Fibroblast of skin of right biceps (primary cell): ENCODE data around the gene SLC38A10.

ENCODE experiments used
- DNase-seq: peaks from one replicate; pipeline ENCODE4 v3.0.0-alpha.2; 2013

The SLC38A10 gene

DNA sequence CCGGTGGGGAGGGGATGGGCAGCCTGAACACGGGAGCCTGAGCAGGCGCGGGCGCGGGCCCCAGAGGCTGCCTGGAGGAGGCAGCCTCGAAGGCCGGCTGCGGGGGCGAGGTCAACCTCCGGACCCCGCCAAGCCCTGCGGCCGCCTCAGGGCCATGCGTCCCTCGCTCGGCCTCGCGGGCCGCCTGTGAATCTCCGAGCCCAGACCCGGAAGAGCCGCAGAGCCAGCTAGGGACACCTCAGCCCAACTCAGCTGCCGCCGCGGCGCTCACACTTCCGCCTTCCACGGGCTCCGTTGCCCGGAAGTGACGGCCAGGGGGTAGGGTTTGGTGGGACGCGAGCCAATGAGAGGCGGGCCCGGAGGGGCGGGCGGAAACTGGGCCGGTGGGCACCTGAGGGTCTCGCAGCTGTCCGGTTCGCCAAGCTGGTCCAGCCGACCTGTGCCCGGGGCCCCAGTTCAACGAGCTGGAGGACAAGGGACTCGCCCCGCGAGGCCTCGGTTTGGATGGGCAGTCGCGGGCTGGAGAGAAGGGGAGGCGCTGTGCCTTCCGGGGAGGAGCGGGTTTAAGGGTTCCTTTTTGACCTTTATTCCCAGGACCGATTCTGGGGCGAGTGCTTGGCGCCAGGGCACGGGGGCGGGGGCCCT, at the start of gene SLC38A10:
TSS of gene SLC38A10 (minus strand) at position 277 of the 645 bp plus-strand sequence. CDS start 386 bp downstream, outside the sequence.
- DNase-seq, result peak; percentile 85

DNA sequence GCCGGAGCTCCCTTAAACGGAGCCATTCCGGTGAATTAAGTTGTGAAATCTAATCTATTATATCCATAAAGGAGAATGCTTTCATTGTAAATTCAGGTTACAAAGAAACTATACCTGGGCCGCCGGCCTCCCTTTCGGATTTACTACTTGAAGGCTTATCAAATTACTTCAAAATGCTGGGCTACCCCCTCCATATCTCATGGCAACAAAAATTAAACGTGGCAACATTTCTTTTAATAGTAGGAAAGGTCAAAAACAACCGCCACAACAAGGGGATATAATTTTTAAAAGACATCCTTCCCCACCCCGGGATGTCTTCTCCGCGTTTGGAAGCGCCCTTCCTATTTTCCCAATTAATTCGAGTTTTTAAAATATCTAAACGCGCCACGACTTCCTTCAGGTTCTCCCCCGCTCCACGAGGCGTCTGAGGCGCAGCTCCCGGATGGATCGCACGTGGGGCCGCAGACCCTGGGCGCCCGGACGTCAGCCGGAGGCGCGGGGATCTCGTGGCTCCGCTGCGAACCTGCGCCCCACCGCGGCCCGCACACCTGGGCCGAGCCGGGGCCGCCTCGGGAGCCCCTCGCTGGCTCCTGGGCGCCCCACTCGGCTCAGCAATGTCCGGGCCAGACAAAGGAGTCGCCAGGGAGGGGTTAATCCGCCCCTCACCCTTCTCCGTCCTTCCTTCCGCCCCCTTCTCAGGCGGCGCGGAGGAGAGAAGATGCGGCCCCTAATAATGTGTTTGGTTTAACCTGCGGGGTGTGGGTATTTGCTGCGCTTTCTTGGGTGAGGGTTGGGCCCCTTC, 47.4 kb upstream of the SLC38A10 start:
- peak; percentile 43 for DNase-seq

DNA sequence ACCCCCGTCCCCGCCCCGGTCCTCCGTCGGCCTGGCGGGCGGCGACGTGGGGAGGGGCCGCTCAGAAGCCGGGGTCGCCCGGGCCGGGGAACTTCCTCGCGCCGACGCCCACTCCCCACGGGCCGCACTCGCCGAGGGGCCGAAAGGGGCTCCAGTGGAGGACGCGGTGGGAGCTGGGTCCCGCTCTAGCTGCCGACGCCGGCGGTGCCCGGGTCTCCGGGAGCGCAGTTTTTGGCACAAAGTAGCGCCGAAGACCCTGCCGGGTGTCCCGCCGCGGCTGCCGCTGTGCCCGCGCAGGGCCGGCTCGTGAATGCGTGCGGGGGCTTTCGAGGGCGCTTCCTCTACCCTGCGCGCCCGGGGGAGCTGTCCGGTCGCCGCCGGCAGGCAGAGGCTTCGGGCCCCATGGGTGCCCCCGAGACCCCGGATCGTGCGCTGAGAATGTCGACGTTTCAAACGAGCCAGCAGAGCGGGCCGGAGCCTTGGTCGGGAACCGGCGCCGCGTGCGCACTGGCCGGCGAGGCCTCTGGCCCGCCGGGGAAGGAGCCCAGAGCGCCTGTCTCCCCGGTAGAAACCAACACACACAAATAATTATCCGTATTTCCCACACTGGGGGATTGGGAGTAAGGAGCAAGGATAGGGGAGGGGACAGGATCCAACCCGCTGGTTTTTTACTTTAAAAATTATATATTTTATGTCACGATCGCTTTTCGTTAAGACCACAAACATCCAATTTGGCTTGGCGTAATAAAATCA, 46.6 kb upstream of the SLC38A10 start:
- peak; percentile 37 for DNase-seq

DNA sequence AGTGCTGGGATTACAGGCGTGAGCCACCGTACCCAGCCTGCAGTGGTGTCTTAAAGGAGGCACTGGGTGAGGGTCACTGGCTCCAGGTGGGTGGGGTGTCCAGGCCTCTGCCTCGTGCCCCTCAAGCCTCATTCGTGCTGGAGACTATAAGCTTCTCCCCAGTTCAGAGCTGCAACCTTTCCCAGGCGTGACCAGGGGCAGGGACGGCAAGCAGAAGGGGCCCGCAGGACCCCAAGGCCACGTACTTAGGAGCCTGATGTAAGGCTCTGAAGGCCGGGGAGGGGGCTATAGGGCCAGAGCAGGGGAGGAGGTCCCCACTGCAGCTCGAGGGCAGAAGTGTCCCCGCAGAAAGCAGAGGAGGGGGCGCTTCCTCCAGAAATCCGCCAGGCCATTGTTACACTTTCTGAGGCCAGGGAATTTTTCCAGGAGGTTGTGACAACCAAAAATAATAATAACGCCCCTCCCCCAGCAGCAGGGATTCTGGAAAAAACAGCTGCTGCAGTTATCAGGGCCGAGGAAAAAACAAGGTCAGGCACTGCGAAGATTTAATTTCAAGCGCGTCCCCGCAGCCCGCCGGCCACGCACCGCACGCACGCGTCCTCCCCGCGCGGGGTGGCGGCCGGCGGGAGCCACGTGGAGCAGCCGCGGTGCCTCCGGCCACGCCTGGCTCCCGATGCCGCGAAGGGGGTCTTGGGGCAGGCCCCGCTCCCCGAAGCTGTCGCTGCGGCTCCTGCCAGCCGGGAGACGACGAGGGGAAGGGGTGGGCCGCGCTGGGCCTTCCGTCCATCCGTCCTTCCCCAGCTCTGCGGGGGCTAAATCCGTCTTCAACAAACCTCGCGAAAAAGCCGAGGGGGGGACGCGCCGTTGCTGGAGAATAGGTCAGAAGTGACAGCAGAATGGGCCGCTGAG, 45.8 kb upstream of the SLC38A10 start:
- peak; percentile 44 for DNase-seq

DNA sequence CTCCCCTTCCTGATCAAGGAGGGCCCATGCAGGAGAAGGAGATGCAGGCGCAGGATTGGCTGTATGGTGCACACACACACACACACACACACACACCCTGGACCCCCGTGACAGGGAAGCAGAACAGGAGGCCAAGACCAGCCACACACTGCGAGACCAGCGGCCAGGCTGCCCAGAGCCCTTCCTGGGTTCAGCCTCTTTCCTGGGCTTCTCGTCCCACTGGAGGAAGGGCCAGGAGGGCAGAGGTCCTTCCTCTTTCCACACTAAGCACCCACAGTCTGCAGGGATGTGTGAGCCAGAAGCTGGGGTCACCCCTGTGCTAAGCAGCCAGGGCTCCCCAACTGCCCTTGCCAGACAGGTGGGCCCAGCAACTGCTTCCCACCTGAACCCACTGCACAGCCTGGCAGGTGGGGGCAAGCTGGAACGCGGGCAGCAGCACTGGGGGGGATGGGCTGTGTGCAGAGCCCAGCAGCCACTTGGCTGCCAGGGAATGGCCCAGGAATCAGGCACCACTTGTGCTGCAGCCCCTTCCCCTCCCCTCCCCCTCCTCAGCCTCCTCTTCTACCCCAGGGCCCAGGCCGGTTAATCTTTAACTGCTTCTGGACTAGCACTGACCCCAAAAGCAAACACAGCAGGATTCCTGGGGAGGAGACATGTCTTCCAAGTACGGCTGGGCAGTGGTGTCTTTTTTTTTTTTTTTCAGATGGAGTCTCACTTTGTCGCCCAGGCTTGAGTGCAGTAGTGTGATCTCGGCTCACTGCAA, 44.6 kb upstream of the SLC38A10 start:
- no peak for DNase-seq

DNA sequence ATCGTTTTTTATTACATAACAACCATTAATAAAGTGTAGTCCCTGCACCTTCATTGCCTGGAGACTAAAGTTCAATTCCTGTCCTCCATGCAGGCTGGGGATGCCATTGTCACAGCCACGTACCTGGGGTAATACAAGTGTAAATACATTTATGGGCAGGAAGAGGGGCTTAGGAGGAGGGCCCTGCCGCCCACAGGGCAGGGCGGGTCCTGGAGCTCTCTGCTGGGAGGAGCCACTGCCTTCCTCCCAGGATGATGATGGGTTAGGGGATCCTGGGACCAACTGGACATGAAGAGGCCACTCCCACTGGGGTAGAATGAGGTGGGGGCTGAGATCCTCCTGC, 44.1 kb upstream of the SLC38A10 start:
- DNase-seq, result no peak

DNA sequence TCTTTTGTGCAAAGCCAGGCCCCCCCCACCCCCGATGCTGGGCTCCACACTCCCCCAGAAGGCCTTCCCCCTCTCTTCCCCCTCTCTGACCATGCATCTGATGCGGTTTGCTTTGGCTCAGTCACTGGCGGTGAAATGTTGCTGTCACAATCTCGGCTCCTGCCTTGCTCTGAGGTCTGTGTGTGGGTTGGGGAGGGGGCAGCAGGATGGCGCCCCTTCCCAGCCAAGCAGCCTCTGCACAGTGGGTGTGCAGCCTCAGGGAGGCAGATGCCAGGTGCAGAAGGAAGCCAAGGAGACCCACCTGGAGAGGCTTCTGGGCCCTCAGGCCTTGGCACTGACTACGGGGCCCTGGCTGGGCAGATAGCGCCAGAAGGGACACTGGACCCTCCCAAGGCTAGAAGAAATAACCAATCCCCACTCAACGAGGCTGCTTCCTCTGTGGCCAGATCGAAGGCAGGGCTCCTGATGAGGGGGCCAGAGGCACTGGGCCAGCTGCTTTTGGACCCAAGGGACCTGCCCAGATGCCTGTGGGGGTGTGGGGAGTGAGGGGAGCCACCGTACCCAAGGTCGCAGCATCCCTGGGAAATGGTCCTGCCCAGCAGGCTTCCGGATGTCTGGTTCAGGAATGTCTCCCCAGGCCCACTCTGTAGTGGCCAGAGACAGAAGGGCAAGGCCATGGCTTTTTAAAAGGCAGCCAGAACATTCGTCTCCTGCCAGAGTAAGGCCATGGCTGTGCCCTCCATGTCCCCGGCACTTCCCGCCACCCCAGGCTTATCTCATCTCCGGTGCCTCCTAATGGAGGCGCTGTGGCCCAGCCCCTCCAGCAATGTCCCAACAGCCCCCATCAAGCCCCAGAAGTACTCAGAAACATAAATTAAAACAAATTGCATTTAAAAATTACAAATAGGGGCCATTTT, 43.4 kb upstream of the SLC38A10 start:
- DNase-seq, result no peak

DNA sequence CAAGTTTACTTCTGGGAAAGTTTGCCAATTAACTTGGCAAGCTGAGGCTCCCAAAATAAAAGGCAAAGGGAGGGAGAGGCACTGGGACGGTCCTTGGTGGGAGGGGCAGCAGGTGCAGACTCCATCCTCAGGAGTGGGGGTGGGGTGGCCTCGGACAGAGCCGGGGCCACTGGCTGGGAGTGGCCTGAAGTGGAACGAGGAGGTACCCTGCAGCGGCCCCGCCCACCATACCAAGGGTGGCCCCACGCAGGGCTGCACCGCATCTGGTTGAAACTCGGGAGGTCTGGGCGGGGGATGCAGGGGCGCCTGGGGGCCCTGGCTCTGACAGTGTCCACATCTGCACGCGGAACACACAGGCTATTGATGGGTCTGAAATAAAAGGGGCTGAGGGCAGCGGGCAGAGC, 42.4 kb upstream of the SLC38A10 start:
- DNase-seq, result no peak

DNA sequence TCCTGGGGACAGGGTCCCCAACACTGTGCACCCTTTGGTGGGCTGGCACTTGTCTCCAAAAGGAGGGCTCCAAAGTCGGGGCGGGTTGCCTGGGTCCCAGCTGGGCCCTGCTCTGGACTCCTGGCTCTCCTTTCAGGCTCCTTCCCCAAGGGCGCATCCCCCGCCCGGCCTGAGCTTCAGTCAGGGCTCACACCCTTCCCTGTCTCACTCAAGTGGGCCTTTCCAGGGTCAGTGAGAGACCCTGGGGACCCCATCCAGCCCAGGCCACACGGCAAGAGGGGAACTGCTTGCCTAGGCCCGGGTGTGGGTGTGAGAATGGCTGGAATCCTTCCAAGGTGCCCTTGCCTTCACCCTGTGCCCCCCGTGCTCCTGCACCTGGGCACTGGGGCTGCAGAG, 41.8 kb upstream of the SLC38A10 start:
- no peak for DNase-seq

DNA sequence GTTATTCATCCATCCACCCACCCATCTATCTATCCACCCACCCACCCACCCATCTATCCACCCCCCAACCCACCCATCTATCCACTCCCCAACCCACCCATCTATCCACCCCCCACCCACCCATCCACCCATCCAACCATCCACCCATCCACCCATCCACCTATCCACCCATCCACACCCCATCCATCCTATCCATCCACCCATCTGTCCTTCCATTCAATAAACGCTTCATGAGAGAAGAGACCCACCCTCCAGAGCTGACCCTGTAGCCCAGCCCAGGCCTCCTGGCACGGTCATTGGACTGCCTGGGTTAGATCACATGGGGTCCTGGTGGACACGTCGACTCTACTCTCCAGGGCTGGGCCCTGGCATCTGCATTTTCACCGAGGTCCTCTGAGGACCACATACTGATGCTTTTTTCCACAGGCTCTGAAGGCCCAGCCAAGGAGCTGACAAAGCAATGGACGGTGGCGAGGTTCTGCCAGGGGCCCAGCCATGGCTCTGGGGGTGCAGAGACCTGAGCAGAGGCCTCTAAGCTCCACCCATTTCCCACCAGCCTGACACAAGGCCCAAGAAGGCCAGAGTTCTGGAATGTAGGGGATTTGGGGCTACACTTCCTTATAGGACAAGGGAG, 41.3 kb upstream of the SLC38A10 start:
- DNase-seq, result no peak

DNA sequence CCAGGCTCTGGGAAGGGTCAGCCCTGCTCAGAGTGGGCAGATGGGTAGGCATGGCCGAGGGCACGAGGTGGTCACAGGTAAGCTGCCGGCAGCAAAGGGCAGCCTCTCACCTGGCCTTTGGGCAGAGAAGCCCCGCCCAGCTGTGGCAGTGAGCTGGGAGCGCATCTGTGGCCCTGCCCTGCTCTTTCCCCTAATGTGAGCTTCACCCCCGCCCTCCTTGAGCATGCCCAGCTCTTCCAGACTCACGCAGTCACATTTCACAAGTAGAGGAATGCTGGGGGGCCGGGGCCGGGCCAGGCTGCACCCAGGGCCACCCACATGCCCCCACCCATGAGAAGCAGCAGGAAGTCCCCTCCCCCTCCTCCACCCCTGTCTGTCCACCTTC, 40.7 kb upstream of the SLC38A10 start:
- DNase-seq, result no peak

DNA sequence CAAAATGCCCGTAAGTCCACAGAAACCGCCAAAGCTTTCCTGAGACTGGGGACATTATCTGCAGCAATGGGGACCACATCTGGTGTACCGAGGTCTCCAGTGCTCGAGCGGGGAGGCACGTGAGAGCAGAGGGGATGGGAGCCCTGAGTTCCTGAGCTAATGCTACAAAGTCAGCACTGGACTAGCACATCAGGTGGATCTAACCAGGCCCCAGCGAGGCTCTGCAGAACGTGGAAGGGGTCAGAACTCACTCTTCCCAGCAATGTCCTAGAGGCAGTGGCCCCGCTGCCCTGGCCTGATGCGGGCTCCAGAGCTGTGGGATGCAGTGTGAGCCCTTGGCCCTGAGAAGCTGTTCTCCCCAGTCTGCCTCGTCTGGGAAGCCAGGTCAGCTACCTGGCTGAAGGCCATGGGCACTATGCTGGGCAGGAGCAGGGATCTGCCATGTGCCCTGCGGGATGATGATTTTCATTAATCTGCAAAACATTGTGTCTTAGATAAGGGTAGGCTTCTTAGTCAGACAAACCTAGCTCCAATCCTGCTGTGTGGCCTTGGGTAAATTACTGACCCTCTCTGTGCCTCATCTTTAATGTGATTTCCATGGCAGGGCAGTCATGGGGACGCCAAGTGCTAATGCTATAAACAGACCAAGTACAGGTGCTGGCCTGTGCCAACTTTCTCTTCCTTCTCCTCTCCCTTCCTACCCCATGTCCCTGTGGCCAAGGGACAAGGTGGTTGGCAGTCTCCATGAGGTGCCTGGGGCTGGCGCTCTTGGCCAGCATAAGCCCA, 40.1 kb upstream of the SLC38A10 start:
- DNase-seq, result no peak

DNA sequence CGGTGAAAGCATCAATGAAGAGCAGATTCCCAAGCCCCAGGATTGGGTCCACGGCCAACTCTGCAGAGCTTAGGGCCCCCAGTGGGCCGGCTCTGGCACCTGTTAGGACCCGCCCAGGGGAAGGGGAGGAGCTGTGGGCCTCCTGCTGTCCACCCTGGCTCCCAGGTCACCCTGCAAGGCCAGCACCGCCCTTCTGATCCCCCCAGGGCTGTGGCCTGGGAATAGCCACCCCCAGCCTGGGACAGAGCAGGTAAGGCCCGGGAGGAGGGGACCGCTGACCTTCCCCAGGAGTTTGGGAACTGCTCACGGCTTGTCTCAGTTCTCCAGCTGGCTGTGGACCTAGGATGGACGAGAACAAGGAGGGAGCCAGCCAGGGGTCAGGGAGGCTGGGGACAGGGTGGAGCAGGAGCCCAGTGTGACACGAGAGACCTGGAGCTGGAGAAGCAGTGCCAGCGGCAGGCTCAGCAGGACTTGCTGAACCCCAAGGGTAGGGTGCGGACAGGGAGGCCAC, 39.3 kb upstream of the SLC38A10 start:
- no peak for DNase-seq

DNA sequence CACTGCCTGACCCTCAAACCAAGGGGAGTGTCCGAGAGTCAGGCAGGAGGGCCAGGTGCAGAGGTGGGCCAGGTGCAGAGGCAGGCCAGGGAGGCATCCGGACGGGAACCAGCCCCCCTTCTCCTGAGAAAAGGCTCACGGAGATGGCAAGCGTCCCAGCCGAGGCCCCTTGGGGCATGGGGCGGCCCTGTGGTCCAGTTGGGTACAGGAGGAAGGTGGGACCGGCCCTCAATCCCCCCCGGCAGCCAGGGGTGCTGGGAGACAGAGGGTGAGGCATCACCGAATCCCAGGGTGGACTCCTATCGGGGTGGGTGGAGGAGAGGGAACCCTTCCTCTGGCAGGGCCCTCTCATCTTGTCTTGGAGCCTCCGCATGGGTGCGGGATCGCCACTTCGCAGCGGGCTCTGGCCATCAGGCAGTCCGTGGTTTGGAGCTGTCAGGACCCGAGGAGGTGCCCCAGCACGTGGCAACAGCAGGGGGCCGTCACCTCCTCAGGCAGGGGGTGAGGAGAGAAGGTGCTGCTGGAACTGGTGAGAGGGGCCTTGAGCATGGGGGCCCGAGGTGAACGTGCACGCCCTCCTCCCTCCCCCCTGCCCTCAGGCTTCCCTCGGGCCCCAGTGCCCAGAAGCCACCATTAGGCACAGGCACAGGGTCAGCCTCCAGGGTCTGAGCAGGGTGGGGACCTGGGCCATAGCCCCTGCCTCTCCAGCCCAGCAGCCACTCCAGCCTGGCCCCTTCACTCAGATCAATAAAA, 38.7 kb upstream of the SLC38A10 start:
- no peak for DNase-seq

DNA sequence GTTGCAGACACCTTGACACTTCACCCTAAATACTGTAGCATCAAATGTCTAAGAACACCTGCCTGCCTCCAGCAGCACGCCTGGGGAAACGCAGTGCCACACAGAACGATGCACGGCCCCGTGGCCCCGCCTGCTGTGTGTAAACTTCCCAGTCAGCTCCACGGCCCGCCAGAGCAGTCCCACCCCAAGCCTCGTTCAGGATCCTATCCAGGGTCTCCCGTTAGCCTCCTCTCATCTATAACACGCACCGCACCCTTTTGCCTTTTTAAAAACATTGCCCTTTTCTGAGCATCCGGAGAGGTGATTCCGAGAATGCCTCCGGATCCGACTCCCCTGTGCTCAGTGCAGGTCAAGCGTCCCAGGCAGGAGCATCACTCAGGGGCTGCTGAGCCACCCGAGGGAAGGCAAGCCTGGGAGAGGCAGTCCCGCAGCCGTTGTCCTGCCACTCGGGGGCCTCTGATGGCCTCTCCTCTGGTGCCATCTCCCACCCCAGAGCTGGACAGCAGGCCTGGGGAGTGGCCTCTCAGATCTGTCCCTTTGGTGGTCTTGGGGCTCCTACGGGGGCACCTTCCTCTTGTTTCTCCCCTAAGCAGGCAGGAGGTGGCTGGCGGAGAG, 37.9 kb upstream of the SLC38A10 start:
- no peak for DNase-seq

DNA sequence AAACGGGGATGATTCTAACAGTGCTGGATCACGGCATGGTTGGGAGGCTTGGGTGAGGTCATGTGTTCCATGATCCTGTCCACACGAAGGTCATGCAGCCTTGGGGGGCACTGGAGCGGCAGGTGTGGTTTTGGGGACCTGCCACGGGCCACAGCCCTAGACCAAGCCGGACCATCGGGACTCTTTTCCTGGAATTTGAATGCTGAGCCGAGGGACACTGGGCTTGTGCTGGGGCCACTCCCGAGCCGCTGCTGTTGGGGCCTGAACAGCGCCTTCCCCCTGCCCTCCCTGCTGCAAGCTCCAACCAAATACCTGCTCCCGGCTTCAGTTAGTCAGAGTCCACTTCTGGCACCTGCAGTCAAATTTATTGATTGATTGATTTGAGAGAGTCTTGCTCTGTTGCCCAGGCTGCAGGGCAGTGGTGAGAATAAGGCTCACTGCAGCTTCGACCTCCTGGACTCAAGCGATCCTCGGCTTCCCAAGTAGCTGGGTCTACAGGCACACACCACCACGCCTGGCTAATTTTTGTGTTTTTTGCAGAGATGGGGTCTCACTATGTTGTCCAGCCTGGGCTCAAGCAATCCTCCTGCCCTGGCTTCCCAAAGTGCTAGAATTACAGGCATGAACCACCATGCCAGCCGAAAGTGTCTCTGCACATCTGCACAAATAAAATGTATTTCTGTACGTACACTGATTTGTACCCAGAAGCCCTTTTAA, 37.2 kb upstream of the SLC38A10 start:
- DNase-seq, result no peak

DNA sequence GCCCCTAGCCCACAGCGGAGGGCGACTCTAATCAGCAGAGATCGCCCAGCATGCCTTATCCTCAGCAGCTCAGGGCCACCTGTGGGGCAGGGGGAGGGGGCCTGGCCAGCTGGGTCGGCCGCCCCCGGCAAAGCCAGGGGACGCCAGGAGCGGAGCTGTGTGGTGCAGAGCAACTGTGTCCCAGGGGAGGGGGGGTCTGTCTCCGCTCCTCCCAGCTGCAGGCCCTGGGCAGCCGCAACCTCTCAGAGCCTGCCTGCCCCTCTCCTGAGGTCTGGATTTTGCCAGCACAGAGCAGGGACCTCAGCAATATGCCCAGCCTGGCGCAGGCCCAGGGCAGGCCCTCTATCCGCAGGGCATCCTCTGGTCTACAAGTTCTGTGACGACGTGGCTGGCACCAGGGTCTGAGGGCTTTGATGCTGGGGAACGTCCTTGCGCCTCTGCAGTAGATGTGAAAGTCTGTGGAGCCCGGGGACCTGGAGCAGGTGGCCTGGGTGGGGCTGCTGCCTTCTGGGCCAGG, 36.5 kb upstream of the SLC38A10 start:
- no peak for DNase-seq
